ENCODE results near the gene TMC5.
"Not testable (repeated sequence)": the region's sequence is repeated elsewhere in the genome, so short reads cannot be mapped to it uniquely, and the experiment has no call there.

Gene TMC5

DNA sequence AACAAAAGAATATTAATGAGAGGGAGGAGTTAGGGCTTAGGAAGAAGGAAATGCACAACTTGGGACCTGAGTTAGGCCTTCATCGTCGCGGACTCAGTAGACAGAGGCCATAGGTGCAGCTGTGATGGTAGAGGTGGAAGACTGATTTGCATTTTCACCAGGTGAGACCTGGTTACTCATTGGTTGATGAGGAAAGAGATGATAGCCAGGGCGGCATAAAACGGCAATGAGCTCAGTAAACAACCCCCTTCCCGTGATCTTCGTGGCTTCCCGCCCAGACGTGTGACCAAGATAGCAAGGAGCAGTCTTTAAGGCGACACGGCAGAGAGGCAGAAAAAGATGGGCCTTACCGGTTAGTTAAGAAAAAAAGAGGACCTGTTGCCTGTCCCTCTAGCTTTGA, at the start of gene TMC5:
TSS of gene TMC5 (plus strand) at position 244 of the 400 bp plus-strand sequence. CDS start 22,156 bp downstream, outside the sequence.
- DNase-seq (ENCODE audit: low read depth), result no peak
- no peak within 1 kb of the TSS for H3K4me3 ChIP-seq (ENCODE audit: control insufficient read depth, low read depth, low read length)
- no peak for TF ChIP-seq CTCF (IDR thresholded peaks at IDR 0.05; ENCODE audit: control insufficient read depth, insufficient read depth, low read depth, low read length, missing control alignments)

GRCh38 chr16:19372541-19372940, 45.1 kb upstream of the TMC5 start:
- not testable (repeated sequence) for DNase-seq (ENCODE audit: low read depth); H3K4me3 ChIP-seq (ENCODE audit: control insufficient read depth, low read depth, low read length)

DNA sequence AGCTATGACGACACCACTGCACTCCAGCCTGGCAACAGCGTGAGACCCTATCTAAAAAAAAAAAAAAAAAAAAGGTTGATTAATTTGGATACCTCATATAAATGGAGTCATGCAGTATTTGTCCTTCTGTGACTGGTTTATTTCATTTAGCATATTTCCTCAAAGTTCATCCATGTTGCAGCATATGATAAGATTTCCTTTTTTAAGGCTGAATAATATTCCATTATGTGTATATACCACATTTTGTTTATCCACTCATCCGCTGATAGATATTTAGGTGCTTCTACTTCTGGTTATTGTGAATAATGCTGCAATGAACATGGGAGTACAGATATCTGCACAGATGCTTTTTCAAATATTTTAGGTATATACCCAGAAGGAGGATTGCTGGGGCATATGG, 43.3 kb upstream of the TMC5 start:
- no peak overlapping the region for H3K4me3 ChIP-seq (ENCODE audit: control insufficient read depth, low read depth, low read length)
- DNase-seq (ENCODE audit: low read depth), result no peak
- no peak for TF ChIP-seq CTCF (IDR thresholded peaks at IDR 0.05; ENCODE audit: control insufficient read depth, insufficient read depth, low read depth, low read length, missing control alignments)

- TF ChIP-seq CTCF (IDR thresholded peaks at IDR 0.05; ENCODE audit: control insufficient read depth, insufficient read depth, low read depth, low read length, missing control alignments), result peak; percentile 88
- peak; percentile 1 for DNase-seq (ENCODE audit: low read depth)
- H3K4me3 ChIP-seq (ENCODE audit: control insufficient read depth, low read depth, low read length), result no peak overlapping the region
Measured at GRCh38 chr16:19375561-19376158, 42.0 kb upstream of the TMC5 start.

GRCh38 chr16:19377864-19378263, 39.8 kb upstream of the TMC5 start:
- TF ChIP-seq CTCF (IDR thresholded peaks at IDR 0.05; ENCODE audit: control insufficient read depth, insufficient read depth, low read depth, low read length, missing control alignments), result no peak
- no peak for DNase-seq (ENCODE audit: low read depth)
- H3K4me3 ChIP-seq (ENCODE audit: control insufficient read depth, low read depth, low read length), result no peak overlapping the region

DNA sequence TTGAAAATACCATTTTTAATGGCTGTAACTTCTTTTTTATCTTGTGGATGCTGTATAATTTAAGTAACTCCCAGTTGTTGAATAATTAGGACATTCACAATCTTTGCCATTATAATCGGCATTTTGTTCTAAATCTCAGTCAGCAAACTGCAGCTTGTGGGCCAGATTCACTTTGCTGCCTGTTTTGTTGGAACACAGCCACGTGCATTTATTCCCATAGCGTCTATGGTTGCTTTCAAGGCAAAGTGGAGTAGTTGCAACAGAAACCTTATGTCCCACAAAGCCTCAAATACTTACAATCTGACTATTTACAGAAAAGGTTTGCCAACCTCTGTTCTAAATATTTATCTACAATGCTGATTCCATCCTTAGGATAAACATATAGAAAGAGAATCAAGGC, 39.2 kb upstream of the TMC5 start:
- DNase-seq (ENCODE audit: low read depth), result no peak
- TF ChIP-seq CTCF (IDR thresholded peaks at IDR 0.05; ENCODE audit: control insufficient read depth, insufficient read depth, low read depth, low read length, missing control alignments), result no peak
- no peak overlapping the region for H3K4me3 ChIP-seq (ENCODE audit: control insufficient read depth, low read depth, low read length)

DNA sequence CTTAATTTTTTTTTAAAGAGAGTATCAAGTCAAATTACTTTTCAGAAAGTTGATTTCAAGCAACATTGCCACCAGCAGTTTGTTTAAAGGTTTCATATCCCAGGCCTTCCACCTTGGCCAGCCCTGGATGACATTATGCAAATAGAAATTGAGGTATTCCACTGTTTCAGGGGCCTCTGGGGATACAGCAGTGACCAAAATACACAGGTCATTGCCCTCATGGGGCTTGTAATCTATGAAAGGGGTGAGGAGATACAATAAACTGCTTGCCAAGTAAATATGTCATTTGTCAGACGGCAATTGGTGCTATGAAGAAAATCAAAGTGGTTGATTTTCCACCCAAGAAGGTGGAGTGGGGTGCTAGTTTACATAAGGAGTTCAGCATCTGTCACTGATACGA, 37.8 kb upstream of the TMC5 start:
- no peak overlapping the region for H3K4me3 ChIP-seq (ENCODE audit: control insufficient read depth, low read depth, low read length)
- DNase-seq (ENCODE audit: low read depth), result no peak
- no peak for TF ChIP-seq CTCF (IDR thresholded peaks at IDR 0.05; ENCODE audit: control insufficient read depth, insufficient read depth, low read depth, low read length, missing control alignments)
